Measurements from ENCODE around the gene ERN1.
"Not testable (repeated sequence)": the region's sequence is repeated elsewhere in the genome, so short reads cannot be mapped to it uniquely, and the experiment has no call there.

ERN1 gene

DNA sequence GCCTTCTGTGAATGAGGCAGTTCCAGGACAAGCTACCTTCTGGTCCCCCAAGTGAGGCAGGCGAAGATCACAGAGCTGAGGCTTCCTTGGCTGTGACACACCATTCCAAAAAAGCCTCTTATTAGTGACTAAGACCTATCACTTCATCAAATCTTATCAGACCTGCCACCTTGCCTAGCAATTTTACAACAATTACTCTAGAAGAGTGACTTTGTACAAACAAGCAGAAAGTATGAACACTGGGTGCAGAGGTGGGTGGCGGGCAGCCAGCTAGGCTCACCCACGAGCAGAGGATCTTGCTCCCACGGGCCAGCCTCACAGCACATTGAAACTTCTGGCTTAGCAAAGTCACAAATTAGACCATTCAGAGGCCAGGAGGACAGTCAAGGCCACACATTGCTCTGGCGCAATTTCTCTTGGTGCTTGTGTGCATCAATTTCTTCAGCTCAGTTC, 107.3 kb downstream of the ERN1 start:
- peak in 2 of 42 donors; percentile 4 for DNase-seq
- intact Hi-C loops (cut with DNase I): no loop called here

DNA sequence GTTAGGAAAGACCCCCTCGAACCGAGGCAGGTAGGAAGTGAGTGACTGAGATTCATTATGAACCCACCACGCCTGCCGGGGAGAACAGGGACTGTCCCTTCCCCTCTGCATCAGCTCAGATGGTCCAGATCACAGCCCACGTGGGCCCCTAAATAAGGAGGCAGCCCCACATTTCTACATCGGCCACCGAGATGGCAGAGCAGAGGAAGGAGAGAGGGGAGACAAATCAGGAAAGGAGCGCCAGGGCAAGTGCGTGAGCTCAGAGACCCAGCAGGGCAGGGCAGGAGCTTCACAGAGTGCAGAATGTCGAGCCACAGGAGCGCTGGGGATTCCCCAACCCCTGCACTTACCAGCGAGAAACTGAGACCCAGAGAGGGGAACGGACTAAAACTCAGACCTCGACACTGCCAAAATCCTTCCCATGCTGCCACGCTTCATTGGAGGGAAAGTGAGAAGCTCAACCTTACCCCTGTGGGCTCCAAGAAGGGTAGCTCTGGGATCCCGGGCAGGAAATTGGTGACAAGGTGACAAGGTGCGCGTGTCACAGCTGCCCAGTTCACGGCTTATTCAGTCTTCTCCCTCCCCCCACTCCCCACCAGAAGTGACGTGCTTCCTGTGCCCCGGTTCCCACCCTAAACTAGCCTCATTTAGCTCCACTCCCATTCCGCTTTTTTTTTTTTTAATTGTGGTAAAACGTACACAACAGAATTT, 109.7 kb downstream of the ERN1 start, which contains the start of gene ICAM2:
Gene ICAM2, minus strand, starts transcription at position 578 of the 711 bp plus-strand sequence. CDS start 13,942 bp downstream, outside the sequence.
- intact Hi-C loops (cut with DNase I): no loop called here
- DNase-seq: peak in 5 of 42 donors; percentile 5 to 52 (median 31)

DNA sequence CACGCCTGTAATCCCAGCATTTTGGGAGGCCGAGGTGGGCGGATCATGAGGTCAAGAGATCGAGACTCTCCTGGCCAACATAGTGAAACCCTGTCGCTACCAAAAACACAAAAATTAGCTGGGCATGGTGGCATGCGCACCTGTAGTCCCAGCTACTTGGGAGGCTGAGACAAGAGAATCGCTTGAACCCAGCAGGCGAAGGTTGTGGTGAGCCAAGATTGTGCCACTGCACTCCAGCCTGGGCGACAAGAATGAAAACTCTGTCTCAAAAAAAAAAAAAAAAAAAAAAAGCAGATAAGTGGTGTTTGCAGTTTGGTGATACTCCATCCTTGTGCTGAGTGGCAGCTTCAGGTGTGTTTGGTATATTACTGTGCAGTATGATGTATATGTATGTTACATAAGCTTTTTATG, 110.4 kb downstream of the ERN1 start:
- intact Hi-C loops (cut with DNase I): not testable (repeated sequence)
- DNase-seq: peak in 3 of 42 donors; percentile 3 to 12 (median 4)

GRCh38 chr17:64017381-64017980, 112.5 kb downstream of the ERN1 start:
- intact Hi-C loops (cut with DNase I): no loop called here
- no peak for DNase-seq

DNA sequence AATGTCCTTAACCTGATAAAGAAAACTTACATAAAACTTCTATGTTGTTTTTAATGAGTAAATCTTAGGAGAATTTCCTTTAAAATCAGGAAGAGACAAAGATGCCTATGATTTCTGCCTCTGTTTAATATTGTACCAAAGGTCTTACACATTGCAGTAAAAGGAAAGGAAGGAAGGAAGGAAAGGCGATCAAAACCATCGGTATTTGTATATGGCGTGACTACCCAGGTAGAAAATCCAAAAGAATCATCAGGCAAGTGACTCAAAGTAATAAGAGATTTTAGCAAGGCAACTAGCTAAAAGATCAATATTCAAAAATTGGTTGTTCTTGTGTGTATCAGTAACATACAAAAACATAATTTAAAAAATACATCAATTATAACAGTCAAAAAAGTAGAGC, 113.0 kb downstream of the ERN1 start:
- DNase-seq: no peak
- intact Hi-C loops (cut with DNase I): no loop called here

DNA sequence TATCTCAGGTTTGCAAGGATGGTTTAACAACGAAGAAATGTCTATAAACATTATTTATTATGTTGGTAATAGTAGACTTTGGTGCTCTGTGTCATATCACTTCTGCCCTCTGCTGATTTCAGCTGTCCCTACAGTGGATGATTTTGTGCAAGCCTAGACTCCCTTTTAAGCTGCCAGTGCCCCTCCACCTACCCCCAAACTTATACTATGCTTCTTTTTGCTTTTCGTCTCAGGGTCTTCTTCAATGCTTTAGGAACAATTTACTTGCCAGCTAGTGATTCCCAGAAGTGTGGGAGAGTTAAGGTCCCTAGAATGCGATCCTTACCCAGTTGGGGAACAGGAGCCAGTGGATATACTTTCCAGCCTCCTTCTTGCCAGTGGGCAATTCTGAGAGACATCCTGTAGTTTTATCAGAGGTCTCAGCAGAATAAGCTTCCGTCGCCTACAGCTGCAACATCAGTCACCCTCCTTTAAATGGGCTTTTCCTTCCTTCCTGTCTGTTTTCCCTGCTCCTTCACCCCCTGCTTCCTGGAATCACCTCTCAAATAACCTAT, 113.6 kb downstream of the ERN1 start:
- DNase-seq: no peak
- intact Hi-C loops (cut with DNase I): no loop called here

DNA sequence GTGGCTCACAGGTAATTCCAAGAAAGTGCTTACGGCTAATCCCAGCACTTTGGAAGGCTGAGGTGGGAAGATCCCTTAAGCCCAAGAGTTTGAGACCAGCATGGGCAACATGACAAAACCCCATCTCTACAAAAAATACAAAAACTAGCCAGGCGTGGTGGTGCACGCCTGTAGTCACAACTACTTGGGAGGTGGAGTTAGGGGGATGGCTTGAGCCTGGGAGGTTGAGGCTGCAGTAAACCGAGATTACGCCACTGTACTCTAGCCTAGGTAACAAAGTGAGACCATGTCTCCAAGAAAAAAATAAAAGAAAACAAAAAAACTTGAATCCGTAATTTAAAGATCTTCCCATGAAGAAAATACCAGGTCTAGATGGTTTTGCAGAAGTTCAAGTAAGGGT, 114.5 kb downstream of the ERN1 start:
- peak in 2 of 42 donors; percentile 2 to 16 for DNase-seq
- intact Hi-C loops (cut with DNase I): no loop called here

GRCh38 chr17:64009571-64010402, 120.2 kb downstream of the ERN1 start:
- intact Hi-C loops (cut with DNase I): no loop called here
- DNase-seq: peak in 2 of 42 donors; percentile 3 to 5

- DNase-seq: peak in 2 of 42 donors; percentile 1 to 9
- intact Hi-C loops (cut with DNase I): no loop called here
Observed at GRCh38 chr17:64008830-64009229, 121.1 kb downstream of the ERN1 start.

GRCh38 chr17:64008346-64008745, 121.6 kb downstream of the ERN1 start:
- no peak for DNase-seq
- intact Hi-C loops (cut with DNase I): no loop called here

- peak in 3 of 42 donors; percentile 5 to 8 (median 6) for DNase-seq
- intact Hi-C loops (cut with DNase I): no loop called here
Observed at GRCh38 chr17:64007838-64008282, 122.1 kb downstream of the ERN1 start.

DNA sequence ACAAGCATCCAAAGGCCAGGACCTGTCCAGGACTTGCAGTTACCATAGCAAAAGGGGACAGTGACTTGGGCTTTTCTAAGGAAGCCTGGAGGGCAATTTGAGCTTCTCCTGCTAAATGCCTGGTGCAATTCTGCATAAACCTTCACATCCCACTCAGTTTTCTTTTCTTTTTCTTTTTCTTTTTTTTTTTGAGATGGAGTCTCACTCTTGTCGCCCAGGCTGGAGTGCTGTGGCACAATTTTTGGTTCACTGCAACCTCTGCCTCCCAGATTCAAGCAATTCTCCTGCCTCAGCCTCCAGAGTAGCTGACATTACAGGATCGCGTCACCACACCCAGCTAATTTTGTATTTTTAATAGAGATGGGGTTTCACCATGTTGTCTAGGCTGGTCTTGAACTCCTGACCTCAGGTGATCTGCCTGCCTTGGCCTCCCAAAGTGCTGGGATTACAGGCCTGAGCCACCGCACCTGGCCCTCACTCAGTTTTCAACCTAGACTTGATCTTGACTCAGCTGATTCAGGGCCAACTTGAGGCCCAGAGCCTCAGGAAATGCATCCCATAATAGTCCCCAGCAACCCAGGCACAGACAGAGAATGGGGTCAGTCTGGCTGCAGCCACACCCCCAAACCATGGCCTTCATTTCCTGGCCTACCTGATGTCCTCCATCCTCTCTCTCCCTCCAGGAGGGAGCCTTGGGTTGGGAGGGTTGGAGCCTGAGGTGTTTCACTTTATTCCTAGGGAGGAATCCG, 122.7 kb downstream of the ERN1 start:
- intact Hi-C loops (cut with DNase I): not testable (repeated sequence)
- DNase-seq: peak in 4 of 42 donors; percentile 1 to 28 (median 4)

DNA sequence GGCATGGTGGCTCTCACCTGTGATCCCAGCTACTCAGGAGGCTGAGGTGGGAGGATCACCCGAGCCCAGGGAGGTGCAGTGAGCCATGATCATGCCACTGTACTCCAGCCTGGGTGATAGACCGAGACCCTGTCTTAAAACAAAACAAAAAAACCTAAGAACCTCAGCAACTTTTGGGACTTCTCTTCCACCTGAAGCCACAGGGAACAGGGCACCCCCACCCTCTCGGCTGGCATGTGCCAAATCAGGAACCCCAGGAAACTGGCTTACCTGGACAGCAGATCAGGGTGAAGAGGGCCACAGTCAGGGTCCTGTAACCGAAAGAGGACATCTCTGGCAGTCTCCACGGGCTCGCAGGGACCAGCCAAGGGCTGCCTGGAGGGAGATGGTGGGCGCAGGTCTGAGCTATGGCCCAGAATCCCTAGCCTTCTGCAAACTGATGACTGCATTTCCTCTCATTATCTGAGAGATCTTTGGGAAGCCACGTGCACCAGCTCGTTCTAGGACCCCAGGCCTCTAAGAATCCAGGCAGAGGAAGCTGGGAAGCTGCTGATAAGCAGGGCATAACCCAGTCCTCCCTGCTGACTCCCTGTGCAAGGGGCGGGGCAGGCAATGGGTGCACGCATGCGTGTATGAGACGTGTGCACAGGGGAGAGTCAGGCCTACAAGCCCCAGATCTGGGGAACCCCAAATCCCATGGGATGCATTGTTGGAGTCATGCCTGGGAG, 123.4 kb downstream of the ERN1 start:
- peak in 5 of 42 donors; percentile 2 to 48 (median 12) for DNase-seq

GRCh38 chr17:64005734-64006167, 124.2 kb downstream of the ERN1 start:
- intact Hi-C loops (cut with DNase I): no loop called here

More for the DNA sequence above, 123.4 kb downstream of the ERN1 start:
- intact Hi-C loops (cut with DNase I): no loop called here

GRCh38 chr17:64004903-64005733, 124.8 kb downstream of the ERN1 start:
- intact Hi-C loops (cut with DNase I): no loop called here
- peak in 5 of 42 donors; percentile 7 to 27 (median 7) for DNase-seq

More at GRCh38 chr17:64005734-64006167, 124.2 kb downstream of the ERN1 start:
- peak in 5 of 42 donors; percentile 3 to 42 (median 15) for DNase-seq

- DNase-seq: peak in 5 of 42 donors; percentile 0 to 15 (median 4)
- intact Hi-C loops (cut with DNase I): no loop called here
Observed at GRCh38 chr17:64004218-64004770, 125.7 kb downstream of the ERN1 start.
